Pulmonary artery endothelial cell (primary cell): ENCODE results near the gene CDC42EP1. TPM values are rescaled to one million over a fixed set of nuclear protein-coding genes. Genes with fewer than 3 reads are reported as not detected.
"Not testable (repeated sequence)": the region's sequence is repeated elsewhere in the genome, so short reads cannot be mapped to it uniquely, and the experiment has no call there.

Source experiments
- DNase-seq: peaks from one replicate; pipeline ENCODE4 v3.0.0-alpha.2; 2011; ENCODE audit warnings: low read depth, low spot score
- total RNA-seq: library from RNA; depleted of rRNA; stranded (reverse); fragments of >200 nt; gene quantifications from 2 replicates; pipeline ENCODE4 v1.2.3, GENCODE V29; 2014

CDC42EP1 gene
- total RNA-seq, 1 donor from 2014 or later, result 19.5 TPM

GRCh38 chr22:37533995-37534394, 26.3 kb upstream of the CDC42EP1 start:
- no peak for DNase-seq

DNA sequence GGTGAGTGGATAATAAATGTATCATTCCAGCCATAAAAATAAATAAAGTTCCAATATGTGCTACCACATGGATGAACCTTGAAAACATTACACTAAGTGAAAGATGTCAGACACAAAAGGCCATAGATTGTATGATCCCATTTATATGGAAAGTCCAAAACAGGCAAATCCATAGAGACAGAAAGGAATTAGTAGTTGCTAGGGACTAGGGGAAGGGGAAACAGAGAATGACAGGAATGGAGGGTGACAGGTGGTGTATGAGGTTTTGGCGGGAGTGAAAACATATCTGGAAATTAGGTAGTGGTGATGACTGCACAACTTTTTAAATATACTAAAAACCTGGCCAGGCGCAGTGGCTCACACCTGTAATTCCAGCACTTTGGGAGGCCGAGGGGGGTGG, 25.8 kb upstream of the CDC42EP1 start:
- DNase-seq, result no peak

DNA sequence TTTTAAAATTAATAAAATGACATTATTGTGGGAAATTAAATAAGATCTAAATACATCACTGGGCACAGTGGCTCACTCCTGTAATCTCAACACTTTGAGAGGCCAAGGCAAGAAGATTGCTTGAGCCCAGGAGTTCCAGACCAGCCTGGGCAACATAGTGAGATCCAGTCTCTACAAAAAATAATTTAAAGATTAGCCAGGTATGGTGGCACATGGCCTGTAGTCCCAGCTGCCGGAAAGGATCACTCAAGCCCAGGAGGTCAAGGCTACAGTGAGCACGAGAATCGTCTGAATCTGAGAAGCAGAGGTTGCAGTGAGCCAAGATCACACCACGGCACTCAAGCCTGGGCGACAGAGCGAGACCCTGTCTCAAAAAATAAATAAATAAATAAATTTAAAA, 25.1 kb upstream of the CDC42EP1 start:
- DNase-seq, result no peak

DNA sequence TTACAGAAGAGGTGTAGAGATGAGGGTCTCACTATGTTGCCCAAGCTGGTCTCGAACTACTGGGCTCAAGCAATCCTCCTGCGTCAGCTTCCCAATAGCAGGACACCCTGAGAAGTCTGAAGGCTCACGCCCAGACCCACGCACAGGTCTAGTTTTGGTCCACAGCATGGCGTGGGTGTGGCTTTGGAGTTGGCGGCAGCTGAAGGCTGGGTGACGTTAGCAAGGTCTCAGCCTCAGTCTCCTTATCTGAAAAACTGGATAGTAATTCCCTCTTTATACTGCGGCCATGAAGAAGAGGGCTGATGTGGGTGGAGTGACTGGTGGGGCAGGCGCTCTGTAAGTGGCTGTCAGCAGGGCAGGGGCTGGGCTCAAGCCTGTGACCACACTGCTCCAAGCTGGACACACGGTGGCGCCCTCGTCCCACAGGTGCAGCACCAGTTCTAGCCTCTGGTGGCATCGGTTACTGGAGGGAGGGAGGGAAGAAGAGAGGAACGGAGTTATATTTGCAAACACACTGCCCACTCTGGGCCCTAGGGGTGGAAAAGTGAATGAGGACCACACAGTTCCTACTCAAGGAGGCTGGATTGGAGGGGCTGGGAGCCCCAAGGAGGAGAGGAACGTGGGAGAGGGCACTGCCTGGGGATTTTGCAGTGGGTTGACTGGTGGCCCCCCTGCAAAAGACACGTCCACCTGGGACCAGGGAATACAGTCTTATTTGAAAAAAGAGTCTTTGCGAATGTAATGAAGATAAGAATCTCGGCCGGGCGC, 21.5 kb upstream of the CDC42EP1 start:
- peak; percentile 83 for DNase-seq

DNA sequence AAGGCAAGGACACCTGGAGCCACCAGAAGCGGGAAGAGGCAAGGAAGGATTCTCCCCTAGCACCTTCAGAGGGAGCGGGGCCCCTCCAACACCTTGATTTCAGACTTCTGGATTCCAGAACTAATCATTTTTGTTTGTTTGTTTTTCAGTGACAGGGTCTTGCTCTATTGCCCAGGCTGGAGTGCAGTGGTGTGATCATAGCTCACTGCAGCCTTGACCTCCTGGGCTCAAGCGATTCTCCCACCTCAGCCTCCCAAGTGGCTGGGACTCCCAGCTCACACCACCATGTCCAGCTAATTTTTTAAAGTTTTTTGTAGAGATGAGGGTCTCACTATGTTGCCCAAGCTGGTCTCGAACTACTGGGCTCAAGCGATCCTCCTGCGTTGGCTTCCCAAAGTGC, 20.5 kb upstream of the CDC42EP1 start:
- not testable (repeated sequence) for DNase-seq

DNA sequence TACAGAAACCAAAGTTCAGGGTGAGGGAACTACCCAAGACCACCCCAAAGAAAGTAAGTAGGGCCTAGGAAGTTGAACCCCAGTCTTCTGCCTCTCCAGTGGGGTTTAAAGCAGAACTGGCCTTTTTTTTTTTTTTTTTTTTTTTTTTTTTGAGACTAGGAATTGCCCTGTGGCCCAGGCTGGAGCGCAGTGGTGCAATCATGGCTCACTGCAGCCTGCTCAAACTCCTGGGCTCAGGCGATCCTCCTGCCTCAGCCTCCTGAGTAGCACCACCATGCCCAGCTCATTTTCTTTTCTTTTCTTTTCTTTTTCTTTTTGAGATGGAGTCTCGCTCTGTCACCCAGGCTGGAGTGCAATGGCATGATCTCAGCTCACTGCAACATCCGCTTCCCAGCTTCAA, 17.9 kb upstream of the CDC42EP1 start:
- DNase-seq, result not testable (repeated sequence)

GRCh38 chr22:37542959-37543358, 17.3 kb upstream of the CDC42EP1 start:
- DNase-seq, result no peak

GRCh38 chr22:37544955-37545702, 15.2 kb upstream of the CDC42EP1 start:
- no peak for DNase-seq

- peak; percentile 92 for DNase-seq
These were observed 14.4 kb upstream of the CDC42EP1 start for GRCh38 chr22:37545703-37546436.

- peak; percentile 95 for DNase-seq
These were observed 13.6 kb upstream of the CDC42EP1 start for GRCh38 chr22:37546437-37547250.

DNA sequence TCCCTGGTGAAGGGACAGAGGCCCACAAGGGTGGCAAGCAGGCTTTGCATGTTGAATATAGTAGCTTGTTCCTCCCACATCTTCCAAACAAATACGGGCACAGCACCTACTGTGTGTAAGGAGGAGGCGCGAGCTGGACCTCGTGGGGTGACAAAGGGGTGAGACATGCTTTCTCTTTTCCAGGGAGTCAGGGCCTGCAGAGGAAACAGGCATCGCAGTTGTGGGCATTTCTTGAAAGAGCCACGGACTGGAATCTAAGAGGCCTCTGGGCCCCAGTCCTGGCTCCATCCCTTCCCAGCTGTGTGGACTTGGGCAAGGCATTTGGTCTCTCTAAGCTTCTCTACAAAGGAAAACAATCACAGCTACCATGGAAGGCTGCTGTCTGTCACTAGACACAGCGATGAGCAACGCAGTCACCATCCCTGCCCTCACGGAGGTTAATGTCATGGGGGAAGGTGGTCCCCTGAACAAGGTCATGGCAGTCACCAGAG, 13.0 kb upstream of the CDC42EP1 start:
- no peak for DNase-seq

GRCh38 chr22:37549704-37550059, 10.6 kb upstream of the CDC42EP1 start:
- DNase-seq, result no peak

DNA sequence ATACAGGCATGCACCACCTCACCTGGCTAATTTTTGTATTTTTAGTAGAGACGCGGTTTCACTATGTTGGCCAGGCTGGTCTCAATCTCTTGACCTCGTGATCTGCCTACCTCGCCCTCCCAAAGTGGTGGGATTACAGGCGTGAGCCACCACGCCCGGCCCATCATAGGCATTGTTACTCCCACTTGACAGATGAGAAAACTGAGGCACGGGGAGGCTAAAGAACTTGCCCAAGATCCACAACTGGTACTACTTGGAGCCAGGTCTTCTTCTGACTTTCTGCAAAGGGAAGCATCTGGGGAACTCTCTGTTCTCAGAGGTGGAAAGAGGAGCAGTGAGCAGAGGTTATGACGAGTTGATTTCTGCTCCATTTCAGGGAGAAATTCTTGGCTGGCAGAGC, 9.4 kb upstream of the CDC42EP1 start:
- DNase-seq, result not testable (repeated sequence)

- no peak for DNase-seq
These were observed 8.3 kb upstream of the CDC42EP1 start for GRCh38 chr22:37551981-37552380.

- DNase-seq, result no peak
These were observed 7.6 kb upstream of the CDC42EP1 start for GRCh38 chr22:37552524-37553163.

DNA sequence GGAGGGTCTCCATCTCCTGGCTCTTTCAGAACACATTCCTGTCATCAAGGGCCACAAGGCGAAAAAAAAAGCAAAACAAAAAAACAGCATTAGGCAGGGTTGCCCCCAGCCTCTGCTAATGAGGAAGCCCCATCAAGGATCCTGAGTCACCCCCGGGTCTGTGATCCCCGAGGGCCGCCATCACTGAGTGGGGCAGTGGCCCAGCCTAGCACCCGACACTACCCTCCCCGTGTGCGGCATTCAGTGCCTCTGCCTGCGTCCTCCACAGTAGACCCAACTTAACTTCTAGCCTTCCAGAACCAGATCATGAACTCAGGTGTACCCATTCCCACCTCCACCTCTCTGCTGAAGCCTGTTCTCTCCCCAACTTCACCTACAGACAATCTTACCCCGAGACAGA, 6.6 kb upstream of the CDC42EP1 start:
- DNase-seq, result no peak

DNA sequence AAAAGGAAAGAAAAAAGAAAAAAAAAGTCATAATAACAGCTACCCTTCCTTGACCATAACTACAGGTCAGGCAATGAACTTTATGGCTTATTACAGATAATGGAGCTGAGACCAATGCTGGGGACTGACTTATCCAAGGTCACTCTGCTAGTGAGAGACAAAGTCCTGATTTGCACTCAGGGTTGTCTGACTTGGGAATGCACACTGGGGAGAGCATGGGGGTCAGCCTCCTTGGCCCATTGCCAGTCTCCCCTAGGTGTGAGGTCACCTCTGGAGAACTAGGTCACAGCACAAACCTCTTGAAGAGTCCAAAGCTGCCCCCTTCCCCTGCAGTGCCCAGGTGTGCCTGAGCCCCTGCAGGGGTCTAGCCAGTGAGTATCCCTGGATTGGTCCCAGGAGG, 5.3 kb upstream of the CDC42EP1 start:
- DNase-seq, result no peak

DNA sequence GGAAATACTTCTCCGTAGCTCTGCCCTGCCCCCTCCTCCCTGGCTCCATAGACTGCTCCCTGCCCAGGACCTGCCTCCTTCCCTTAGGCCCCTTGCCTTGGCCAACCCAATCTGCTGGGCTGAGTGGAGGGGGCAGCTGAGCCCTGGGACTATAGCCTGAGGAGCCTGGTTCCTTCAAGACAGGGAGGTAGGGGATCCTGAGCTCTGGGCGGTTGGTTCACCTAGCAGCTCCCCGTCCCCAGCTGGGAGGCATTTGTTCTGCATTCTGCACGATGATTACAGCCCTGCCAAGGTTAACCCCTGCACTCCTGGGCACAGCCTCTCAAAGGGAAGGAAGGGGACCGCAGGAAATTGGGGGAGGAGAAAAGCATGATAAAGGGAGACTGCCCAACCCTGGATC, 3.6 kb upstream of the CDC42EP1 start:
- DNase-seq, result no peak

DNA sequence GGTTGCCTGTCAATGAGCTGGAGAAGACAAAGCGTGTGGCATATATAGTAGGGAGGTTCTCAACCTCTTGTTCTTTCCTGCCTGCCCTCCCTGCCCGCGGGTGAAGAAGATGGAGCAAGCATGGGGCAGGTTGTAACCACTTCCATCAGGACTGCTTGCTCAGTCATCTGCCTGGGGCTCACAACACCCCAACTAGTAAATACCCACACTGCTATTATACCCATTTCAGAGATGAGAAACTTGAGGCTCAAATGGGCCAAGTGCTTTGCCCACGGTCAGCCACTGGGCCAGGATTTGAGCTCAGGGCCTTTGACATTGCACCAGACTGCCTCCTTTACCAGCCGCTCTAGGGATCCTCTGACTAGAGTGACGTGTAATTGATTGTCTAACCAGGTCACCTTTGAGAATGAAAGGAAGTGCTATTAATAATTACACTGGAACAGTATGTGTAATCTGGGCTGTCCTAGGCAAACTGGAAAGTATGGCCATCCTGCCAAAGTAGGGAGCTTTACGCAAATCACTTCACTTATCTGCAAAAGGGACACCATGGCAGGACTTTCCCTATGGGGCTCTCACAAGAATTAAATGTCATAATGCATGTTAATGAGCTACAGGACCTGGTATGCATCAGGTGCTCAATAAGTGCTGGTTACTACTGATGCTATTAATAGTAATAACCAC, 2.8 kb upstream of the CDC42EP1 start:
- no peak for DNase-seq

DNA sequence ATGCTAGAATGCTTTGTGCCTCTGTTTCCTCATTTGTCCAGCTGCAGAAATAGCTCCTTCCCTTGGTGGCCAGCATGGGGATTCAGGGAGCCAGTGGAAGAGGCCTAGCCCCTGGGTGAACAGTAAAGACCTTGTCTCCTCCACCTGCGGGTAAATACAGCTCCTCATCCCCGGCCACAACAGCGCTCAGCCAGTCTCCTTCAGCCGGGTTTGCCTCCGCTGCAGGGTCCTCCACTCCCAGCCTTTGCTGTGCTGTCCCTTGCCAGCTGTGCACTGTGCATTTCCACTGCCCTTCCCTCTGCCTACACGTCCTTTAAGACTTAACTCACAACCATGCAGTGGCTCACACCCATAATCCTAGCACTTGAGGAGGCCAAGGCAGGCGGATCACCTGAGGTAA, 1.5 kb upstream of the CDC42EP1 start:
- DNase-seq, result no peak
